Ovary (tissue), 3 donors: Measurements from ENCODE around the gene TFE3.

Source experiments
- CTCF ChIP-seq, 3 donors: fragments of 450-650 bp in 2 of 3; fragments of 200-600 bp in 1 of 3; IDR thresholded peaks; one replicate each; pipeline versions ENCODE4 v1.5.1 to v1.8.0; 2016 to 2022; ENCODE audit warnings: antibody characterized with exemption in 3 of 3, mild to moderate bottlenecking in 1 of 3
- EP300 ChIP-seq: sonication (generic); formaldehyde crosslinking; IDR thresholded peaks from one replicate; pipeline ENCODE4 v1.6.1; 2017; ENCODE audit warnings: antibody characterized with exemption
- donor health status: DM: no; HTN: no; CAD: no.

GRCh38 chrX:49042581-49043219 is 457 bp downstream of the TFE3 start:
- TF ChIP-seq CTCF (IDR thresholded peaks at IDR 0.05) (no peak), EP300 (no peak)
